CD14-positive monocyte (primary cell): ENCODE data around the gene CEP112. TPM values are rescaled to one million over a fixed set of nuclear protein-coding genes. Genes with fewer than 3 reads are reported as not detected.

Source experiments
- DNase-seq, 3 donors: peaks; one replicate each; pipeline ENCODE4 v3.0.0-alpha.2; 2011 to 2022
- H2AFZ ChIP-seq: 2 replicates; pipeline ENCODE4 v1.6.0; 2012; ENCODE audit warnings: mild to moderate bottlenecking, low read depth, low read length, inconsistent platforms; ENCODE audit not compliant: insufficient read depth, poor library complexity, severe bottlenecking
- H3K27ac ChIP-seq, 2 donors: 1 replicate in 1 of 2; 2 replicates in 1 of 2; pipeline ENCODE4 v1.5.1; 2012 to 2013; ENCODE audit warnings: low read length in 2 of 2, control low read depth in 1 of 2, inconsistent platforms in 1 of 2, low read depth in 1 of 2, mild to moderate bottlenecking in 1 of 2
- H3K27me3 ChIP-seq, 2 donors: one replicate each; pipeline versions ENCODE4 v1.6.0 to v1.6.1; 2011 to 2013; ENCODE audit warnings: low read length in 2 of 2; ENCODE audit not compliant: control insufficient read depth in 2 of 2, insufficient read depth in 2 of 2
- H3K36me3 ChIP-seq, 2 donors: replicated peaks in 1 of 2; 1 replicate in 1 of 2; 2 replicates in 1 of 2; pipeline versions ENCODE4 v1.5.1 to v1.6.1; 2012 to 2013; ENCODE audit warnings: low read length in 2 of 2, control low read depth in 1 of 2, inconsistent platforms in 1 of 2, mild to moderate bottlenecking in 1 of 2; ENCODE audit not compliant: insufficient read depth in 2 of 2, control insufficient read depth in 1 of 2
- H3K4me1 ChIP-seq, 2 donors: 1 replicate in 1 of 2; 2 replicates in 1 of 2; pipeline versions ENCODE4 v1.5.1 to v1.6.1; 2012 to 2013; ENCODE audit warnings: low read length in 2 of 2, control low read depth in 1 of 2, inconsistent platforms in 1 of 2, mild to moderate bottlenecking in 1 of 2, moderate library complexity in 1 of 2; ENCODE audit not compliant: insufficient read depth in 2 of 2, control insufficient read depth in 1 of 2
- H3K4me2 ChIP-seq: replicated peaks from 2 replicates; pipeline ENCODE3; 2012; ENCODE audit warnings: low read length, moderate library complexity, mild to moderate bottlenecking; ENCODE audit not compliant: poor library complexity, severe bottlenecking; ENCODE audit errors: extremely low read depth
- H3K4me3 ChIP-seq, 3 experiments: fragments of 200-600 bp in 1 of 3; sonication (generic) in 1 of 3; replicated peaks in 1 of 3; 1 replicate in 2 of 3; 2 replicates in 1 of 3; pipeline ENCODE4 v1.5.1; 2011 to 2013; ENCODE audit warnings: low read length in 3 of 3, mild to moderate bottlenecking in 3 of 3, control low read depth in 2 of 3, low read depth in 2 of 3, inconsistent platforms in 1 of 3, moderate library complexity in 1 of 3
- H3K79me2 ChIP-seq: 2 replicates; pipeline ENCODE4 v1.6.0; 2012; ENCODE audit warnings: mild to moderate bottlenecking, control low read depth, inconsistent platforms, low read length, moderate library complexity; ENCODE audit not compliant: insufficient read depth
- H3K9ac ChIP-seq: 2 replicates; pipeline ENCODE4 v1.6.0; 2017; ENCODE audit warnings: low read length, mild to moderate bottlenecking; ENCODE audit not compliant: insufficient read depth, poor library complexity, severe bottlenecking
- H3K9me3 ChIP-seq, 2 donors: replicated peaks in 1 of 2; 1 replicate in 1 of 2; 2 replicates in 1 of 2; pipeline versions ENCODE4 v1.5.1 to v1.6.1; 2012 to 2013; ENCODE audit warnings: low read length in 2 of 2, control low read depth in 1 of 2; ENCODE audit not compliant: control insufficient read depth in 1 of 2, insufficient read depth in 1 of 2
- H4K20me1 ChIP-seq: 2 replicates; pipeline ENCODE4 v1.6.0; 2012; ENCODE audit warnings: mild to moderate bottlenecking, low read length, control low read depth, moderate library complexity; ENCODE audit not compliant: insufficient read depth
- H3K27ac Mint-ChIP-seq, 7 donors: one replicate each; pipeline ENCODE4 v1.8.0; 2020; ENCODE audit warnings: mild to moderate bottlenecking in 7 of 7, mixed read lengths in 7 of 7, moderate library complexity in 6 of 7, inconsistent platforms in 2 of 7
- H3K27me3 Mint-ChIP-seq, 3 donors: one replicate each; pipeline ENCODE4 v1.8.0; 2021 to 2022; ENCODE audit warnings: low read depth in 3 of 3, mild to moderate bottlenecking in 3 of 3, mixed read lengths in 3 of 3, moderate library complexity in 3 of 3, inconsistent platforms in 1 of 3
- H3K36me3 Mint-ChIP-seq, 2 donors: one replicate each; pipeline ENCODE4 v1.8.0; 2020; ENCODE audit warnings: mixed read lengths in 2 of 2, inconsistent platforms in 1 of 2, mild to moderate bottlenecking in 1 of 2
- H3K4me1 Mint-ChIP-seq: one replicate; pipeline ENCODE4 v1.8.0; 2020; ENCODE audit warnings: mild to moderate bottlenecking, mixed read lengths
- H3K4me3 Mint-ChIP-seq, 2 donors: one replicate each; pipeline ENCODE4 v1.8.0; 2020; ENCODE audit warnings: mild to moderate bottlenecking in 2 of 2, mixed read lengths in 2 of 2, moderate library complexity in 1 of 2
- H3K9me3 Mint-ChIP-seq, 7 donors: one replicate each; pipeline ENCODE4 v1.8.0; 2020 to 2022; ENCODE audit warnings: mixed read lengths in 7 of 7, mild to moderate bottlenecking in 6 of 7, moderate library complexity in 6 of 7, inconsistent platforms in 2 of 7
- WGBS: methylation state at CpG from one replicate; pipeline ENCODE4 v1.1.5; 2013; ENCODE audit warnings: missing lambda C conversion rate; ENCODE audit not compliant: insufficient coverage; 5-methylcytosine and 5-hydroxymethylcytosine counted together
- intact Hi-C, 2 donors: fragments of 100-400 bp; cut with micrococcal nuclease; formaldehyde crosslinking; loops; one replicate each; pipeline versions ENCODE4 v1.15.0 to v1.15.1; 2023
- polyA plus RNA-seq, 3 donors: library from polyadenylated mRNA; depleted of rRNA in 1 of 3; unstranded in 2 of 3; stranded (reverse) in 1 of 3; fragments of 300-500 nt in 2 of 3; fragments of >200 nt in 1 of 3; fragmentation: Illumina TruSeq in 2 of 3; gene quantifications; 1 replicate in 2 of 3; 2 replicates in 1 of 3; pipeline ENCODE4 v1.2.3, GENCODE V29; 2012 to 2021
- TF ChIP-seq, protein P1 (sequence below): fragments of 200-600 bp; IDR thresholded peaks from one replicate; pipeline ENCODE4 v1.8.0; 2022; ENCODE audit warnings: antibody characterized with exemption, mild to moderate bottlenecking

The CEP112 gene
- polyA plus RNA-seq, 3 donors, result 0.10 TPM; not detected in 2

DNA sequence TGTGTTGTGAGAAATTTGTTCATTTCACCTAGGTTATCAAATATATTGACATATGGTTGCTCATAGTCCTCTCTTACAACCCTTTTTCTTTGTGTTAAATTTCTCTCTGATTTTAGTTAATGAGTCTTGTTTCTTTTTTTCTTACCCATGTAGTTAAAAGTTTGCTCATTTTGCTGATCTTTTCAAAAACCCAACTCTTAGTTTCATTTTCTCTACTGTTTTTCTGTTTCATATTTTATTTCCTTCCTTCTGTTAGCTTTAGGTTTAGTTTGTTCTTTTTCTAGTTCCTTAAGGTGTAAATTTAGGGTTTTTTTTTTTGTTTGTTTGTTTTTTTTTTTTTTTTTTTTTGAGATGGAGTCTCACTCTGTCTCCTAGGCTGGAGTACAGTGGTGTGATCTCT, 42.4 kb downstream of the CEP112 start:
- no peaks in the 10 kb centered on the region for H3K27me3 ChIP-seq
- no peak overlapping the region for H3K4me2 ChIP-seq
- intact Hi-C loops, result no loop called here
- no peak overlapping the region for H3K9ac ChIP-seq
- TF ChIP-seq, protein P1, sequence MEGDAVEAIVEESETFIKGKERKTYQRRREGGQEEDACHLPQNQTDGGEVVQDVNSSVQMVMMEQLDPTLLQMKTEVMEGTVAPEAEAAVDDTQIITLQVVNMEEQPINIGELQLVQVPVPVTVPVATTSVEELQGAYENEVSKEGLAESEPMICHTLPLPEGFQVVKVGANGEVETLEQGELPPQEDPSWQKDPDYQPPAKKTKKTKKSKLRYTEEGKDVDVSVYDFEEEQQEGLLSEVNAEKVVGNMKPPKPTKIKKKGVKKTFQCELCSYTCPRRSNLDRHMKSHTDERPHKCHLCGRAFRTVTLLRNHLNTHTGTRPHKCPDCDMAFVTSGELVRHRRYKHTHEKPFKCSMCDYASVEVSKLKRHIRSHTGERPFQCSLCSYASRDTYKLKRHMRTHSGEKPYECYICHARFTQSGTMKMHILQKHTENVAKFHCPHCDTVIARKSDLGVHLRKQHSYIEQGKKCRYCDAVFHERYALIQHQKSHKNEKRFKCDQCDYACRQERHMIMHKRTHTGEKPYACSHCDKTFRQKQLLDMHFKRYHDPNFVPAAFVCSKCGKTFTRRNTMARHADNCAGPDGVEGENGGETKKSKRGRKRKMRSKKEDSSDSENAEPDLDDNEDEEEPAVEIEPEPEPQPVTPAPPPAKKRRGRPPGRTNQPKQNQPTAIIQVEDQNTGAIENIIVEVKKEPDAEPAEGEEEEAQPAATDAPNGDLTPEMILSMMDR, result no peak
- H3K36me3 Mint-ChIP-seq, result no peaks in the 10 kb centered on the region
- H4K20me1 ChIP-seq, result no peaks in the 10 kb centered on the region
- no peaks in the 10 kb centered on the region for H3K4me1 Mint-ChIP-seq
- no peaks in the 10 kb centered on the region for H3K79me2 ChIP-seq
- H3K9me3 ChIP-seq, result no peaks in the 10 kb centered on the region
- no peak overlapping the region for H3K27ac ChIP-seq
- DNase-seq, result no peak
- peaks cover 0 to 7% (median 2%) of the 10 kb centered on the region in 3 donors for H3K27me3 Mint-ChIP-seq
- no peak overlapping the region for H3K4me3 Mint-ChIP-seq
- no peak overlapping the region for H3K27ac Mint-ChIP-seq
- no peaks in the 10 kb centered on the region for H3K4me1 ChIP-seq
- no peaks in the 10 kb centered on the region for H3K36me3 ChIP-seq
- peaks cover 0 to 3% (median 0%) of the 10 kb centered on the region in 7 donors for H3K9me3 Mint-ChIP-seq
- no peak overlapping the region for H3K4me3 ChIP-seq
- no peak overlapping the region for H2AFZ ChIP-seq

DNA sequence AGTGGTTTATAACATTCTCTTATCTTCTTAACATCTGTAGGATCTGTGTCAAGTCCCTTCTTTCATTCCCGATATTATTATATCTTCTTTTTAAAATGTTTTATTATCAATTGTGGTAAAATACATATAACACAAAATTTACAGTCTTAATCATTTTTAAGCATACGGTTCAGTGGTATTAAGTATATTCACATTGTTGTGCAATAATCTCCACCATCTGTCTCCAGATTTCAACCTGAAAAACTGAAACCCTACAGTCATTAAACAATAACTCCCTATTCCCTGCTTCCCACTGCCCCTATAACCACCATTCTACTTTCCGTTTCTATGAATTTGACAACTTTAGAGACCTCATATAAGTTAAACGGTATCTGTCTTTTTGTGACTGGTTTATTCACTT, 45.5 kb downstream of the CEP112 start:
- H3K36me3 ChIP-seq, result no peaks in the 10 kb centered on the region
- H2AFZ ChIP-seq, result no peak overlapping the region
- H3K36me3 Mint-ChIP-seq, result no peaks in the 10 kb centered on the region
- H3K4me3 ChIP-seq, result no peak overlapping the region
- H3K9me3 Mint-ChIP-seq, result peaks cover 0 to 3% (median 0%) of the 10 kb centered on the region in 7 donors
- intact Hi-C loops, result no loop called here
- no peaks in the 10 kb centered on the region for H3K4me1 Mint-ChIP-seq
- peaks cover 0 to 2% of the 10 kb centered on the region in 2 donors for H3K27me3 ChIP-seq
- TF ChIP-seq, protein P1, result no peak
- no peak overlapping the region for H3K27ac Mint-ChIP-seq
- H3K4me3 Mint-ChIP-seq, result no peak overlapping the region
- no peak overlapping the region for H3K9ac ChIP-seq
- DNase-seq, result no peak
- H3K79me2 ChIP-seq, result no peaks in the 10 kb centered on the region
- H3K27me3 Mint-ChIP-seq, result peaks cover 0 to 8% (median 4%) of the 10 kb centered on the region in 3 donors
- WGBS, result 100% methylated on average over 1 of the region's 4 CpGs
- H3K4me1 ChIP-seq, result no peaks in the 10 kb centered on the region
- no peaks in the 10 kb centered on the region for H4K20me1 ChIP-seq
- no peak overlapping the region for H3K4me2 ChIP-seq
- H3K27ac ChIP-seq, result no peak overlapping the region
- H3K9me3 ChIP-seq, result no peaks in the 10 kb centered on the region
